Activated T-helper 9 cell treated with anti-CD3 and anti-CD28 coated beads, Interleukin-2, amount 50 U/mL, for 16 hours (primary cell): Measurements from ENCODE around the gene GATA2.

ENCODE experiments used
- DNase-seq: peaks from one replicate; pipeline ENCODE4 v3.0.0-alpha.2; 2020; ENCODE audit warnings: low read depth

Gene GATA2

GRCh38 chr3:128492671-128493569 lies at the start of gene GATA2:
GATA2 (minus strand) TSS chr3:128493201; CDS start chr3:128487031, 6,170 bp downstream.
- DNase-seq, result no peak

GRCh38 chr3:128541246-128541645 lies 48.2 kb upstream of the GATA2 start:
- DNase-seq, result no peak

- DNase-seq, result no peak
These were observed 46.4 kb upstream of the GATA2 start for GRCh38 chr3:128539376-128539775.

GRCh38 chr3:128537091-128537703 lies 44.2 kb upstream of the GATA2 start:
- no peak for DNase-seq

- no peak for DNase-seq
These were observed 39.3 kb upstream of the GATA2 start for GRCh38 chr3:128532012-128532983.

GRCh38 chr3:128524374-128525299 lies 31.6 kb upstream of the GATA2 start:
- no peak for DNase-seq

- DNase-seq, result no peak
These were observed 30.6 kb upstream of the GATA2 start for GRCh38 chr3:128523591-128523990.

- DNase-seq, result no peak
These were observed 28.7 kb upstream of the GATA2 start for GRCh38 chr3:128521715-128522114.

GRCh38 chr3:128518587-128519490 lies 25.8 kb upstream of the GATA2 start:
- no peak for DNase-seq

GRCh38 chr3:128517648-128518047 lies 24.6 kb upstream of the GATA2 start:
- no peak for DNase-seq

- DNase-seq, result no peak
These were observed 23.0 kb upstream of the GATA2 start for GRCh38 chr3:128515967-128516366.

GRCh38 chr3:128508852-128509251 lies 15.9 kb upstream of the GATA2 start:
- DNase-seq, result no peak

GRCh38 chr3:128506754-128507153 lies 13.8 kb upstream of the GATA2 start:
- no peak for DNase-seq

GRCh38 chr3:128505771-128506170 lies 12.8 kb upstream of the GATA2 start:
- no peak for DNase-seq

- DNase-seq, result no peak
These were observed 12.1 kb upstream of the GATA2 start for GRCh38 chr3:128504963-128505730.

- no peak for DNase-seq
These were observed 11.5 kb upstream of the GATA2 start for GRCh38 chr3:128504533-128504915.

GRCh38 chr3:128503751-128504532 lies 10.9 kb upstream of the GATA2 start:
- no peak for DNase-seq

GRCh38 chr3:128503164-128503651 lies 10.2 kb upstream of the GATA2 start:
- no peak for DNase-seq
